ENCODE data around the gene FZD2. TPM values are rescaled to one million over a fixed set of nuclear protein-coding genes. Genes with fewer than 3 reads are reported as not detected.

The FZD2 gene
- total and polyA plus RNA-seq, 2 of the 13 experiments (the other 11 are each of a cell fraction or from before 2014, with no cell fraction given): 0.07 to 0.13 TPM

- TF ChIP-seq ZNF660 (CRISPR knock-in tag; IDR thresholded peaks at IDR 0.05; ENCODE audit: borderline replicate concordance, low read depth) (no peak), ZNF224 (CRISPR knock-in tag; IDR thresholded peaks at IDR 0.05) (0 out of 2 replicates have a peak, but pooled peaks have one; percentile 51), ATRX (CRISPR knock-in tag; IDR thresholded peaks at IDR 0.05; ENCODE audit: borderline replicate concordance) (no peak), POGZ (CRISPR knock-in tag; IDR thresholded peaks at IDR 0.05) (0 out of 2 replicates have a peak, but pooled peaks have one; percentile 29), FOSL2 (CRISPR knock-in tag; IDR thresholded peaks at IDR 0.05) (peak; percentile 62; the same call in 1 of the 2 replicates), SUZ12 (IDR thresholded peaks at IDR 0.05; ENCODE audit: low read depth, low read length) (no peak), ZNF558 (CRISPR knock-in tag; IDR thresholded peaks at IDR 0.05; ENCODE audit: borderline replicate concordance) (peak; percentile 51; the same call in 1 of the 2 replicates), NBN (conservative IDR thresholded peaks at IDR 0.05) (no peak), TP53 (CRISPR knock-in tag; conservative IDR thresholded peaks at IDR 0.05) (no peak), MED1 (CRISPR knock-in tag; IDR thresholded peaks at IDR 0.05) (peak; percentile 58; the same call in 1 of the 2 replicates), SIN3B (IDR thresholded peaks at IDR 0.05; ENCODE audit: low read length) (0 out of 2 replicates have a peak, but pooled peaks have one; percentile 16), MTF1 (CRISPR knock-in tag; IDR thresholded peaks at IDR 0.05) (no peak), ZBTB33 (CRISPR knock-in tag; IDR thresholded peaks at IDR 0.05) (0 out of 2 replicates have a peak, but pooled peaks have one; percentile 39), MYC (CRISPR knock-in tag; IDR thresholded peaks at IDR 0.05; ENCODE audit: borderline replicate concordance) (peak; percentile 75; the same call in 1 of the 2 replicates), TEAD2 (CRISPR knock-in tag; IDR thresholded peaks at IDR 0.05) (0 out of 2 replicates have a peak, but pooled peaks have one; percentile 18), HIVEP1 (CRISPR knock-in tag; IDR thresholded peaks at IDR 0.05) (no peak; the same call in 1 of the 2 replicates), HNF4A (CRISPR knock-in tag; IDR thresholded peaks at IDR 0.05) (no peak), STAT5B (CRISPR knock-in tag; IDR thresholded peaks at IDR 0.05) (no peak), ZNF296 (CRISPR knock-in tag; conservative IDR thresholded peaks at IDR 0.05) (no peak), GLI4 (CRISPR knock-in tag; IDR thresholded peaks at IDR 0.05; ENCODE audit: borderline replicate concordance) (peak; percentile 45; the same call in 1 of the 2 replicates), GTF2F1 (IDR thresholded peaks at IDR 0.05; ENCODE audit: low read length) (peak; percentile 55; the same call in 1 of the 2 replicates), ARID4A (CRISPR knock-in tag; IDR thresholded peaks at IDR 0.05; ENCODE audit: borderline replicate concordance) (peak; percentile 36; the same call in 1 of the 2 replicates), KMT2B (CRISPR knock-in tag; IDR thresholded peaks at IDR 0.05) (peak; percentile 39; the same call in 1 of the 2 replicates), ZNF432 (CRISPR knock-in tag; IDR thresholded peaks at IDR 0.05; ENCODE audit: borderline replicate concordance) (no peak)
- TF ChIP-seq, protein P1, sequence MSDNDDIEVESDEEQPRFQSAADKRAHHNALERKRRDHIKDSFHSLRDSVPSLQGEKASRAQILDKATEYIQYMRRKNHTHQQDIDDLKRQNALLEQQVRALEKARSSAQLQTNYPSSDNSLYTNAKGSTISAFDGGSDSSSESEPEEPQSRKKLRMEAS (IDR thresholded peaks at IDR 0.05): peak; percentile 74
Observed at GRCh38 chr17:44533533-44534246, 23.6 kb upstream of the FZD2 start (continued).
